ENCODE data around the gene SLIT1.

The SLIT1 gene

DNA sequence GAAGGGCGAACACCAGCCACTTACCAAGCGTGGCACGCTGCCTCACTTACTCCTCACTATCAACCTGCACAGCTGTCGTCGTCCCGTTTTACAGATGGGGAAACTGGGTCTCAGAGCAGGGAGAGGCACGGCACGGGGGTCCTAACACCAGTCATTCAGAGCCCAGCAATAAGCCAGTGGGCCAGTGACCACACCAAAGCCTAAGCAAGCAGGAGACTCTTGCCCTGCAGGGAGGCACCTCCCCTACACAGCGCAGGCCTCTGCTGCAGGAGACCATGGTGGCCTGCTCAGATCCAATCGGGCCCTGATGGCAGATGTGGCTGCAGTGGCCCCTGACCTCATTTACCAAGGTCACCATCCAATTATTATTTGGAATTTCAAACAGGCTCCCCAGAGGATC is 4.8 kb downstream of the SLIT1 start:
- peaks cover 12% of the 10 kb centered on the region for H3K4me1 ChIP-seq (ENCODE audit: control insufficient read depth, insufficient read depth, low read depth, low read length)
- no peak overlapping the region for H2BK15ac ChIP-seq (ENCODE audit: low read depth, poor library complexity, severe bottlenecking)
- H3K4me2 ChIP-seq (ENCODE audit: low read length, poor library complexity, severe bottlenecking) = no peak overlapping the region
- WGBS = 89% methylated on average over 10 of the region's 10 CpGs
- H3K27ac ChIP-seq (ENCODE audit: low read length, poor library complexity, severe bottlenecking) = no peak overlapping the region
- H2AK5ac ChIP-seq (ENCODE audit: low read length, severe bottlenecking) = no peak overlapping the region
- no peak overlapping the region for H4K91ac ChIP-seq (ENCODE audit: low read length)
- no peak overlapping the region for H3K4me3 ChIP-seq (ENCODE audit: insufficient read depth in 1 of 2, low read depth in 1 of 2, low read length in 2 of 2)
- H2BK120ac ChIP-seq (ENCODE audit: low read depth, low read length) = no peak overlapping the region
- no peaks in the 10 kb centered on the region for H3K36me3 ChIP-seq (ENCODE audit: control insufficient read depth in 1 of 2, insufficient read depth in 2 of 2, low read depth in 1 of 2, low read length in 2 of 2)
- no peak overlapping the region for H3K18ac ChIP-seq (ENCODE audit: low read depth in 1 of 2, low read length in 2 of 2)
- H4K8ac ChIP-seq (ENCODE audit: low read length) = no peak overlapping the region
- H3K4ac ChIP-seq (ENCODE audit: low read depth in 1 of 2, low read length in 2 of 2) = no peak overlapping the region
- no peak for DNase-seq
- H3K79me1 ChIP-seq (replicated peaks; ENCODE audit: low read length, poor library complexity, severe bottlenecking) = no peaks in the 10 kb centered on the region
- peak overlapping the region in 1 of 2 experiments; percentile 74 for H3K14ac ChIP-seq (ENCODE audit: low read length in 2 of 2)
- H2BK5ac ChIP-seq (ENCODE audit: low read depth, low read length, poor library complexity, severe bottlenecking) = no peak overlapping the region
- H3K9ac ChIP-seq (ENCODE audit: low read length) = no peak overlapping the region
- H3K9me3 ChIP-seq (ENCODE audit: control insufficient read depth, low read length) = no peaks in the 10 kb centered on the region
- no peak overlapping the region for H2BK12ac ChIP-seq (ENCODE audit: low read length in 2 of 2)
- no peak overlapping the region for H2AFZ ChIP-seq (ENCODE audit: low read depth, low read length)
- no peak overlapping the region for H3K23ac ChIP-seq (ENCODE audit: low read length in 2 of 2)
- H3K27me3 ChIP-seq (ENCODE audit: control insufficient read depth in 1 of 2, insufficient read depth in 1 of 2, low read length in 2 of 2) = peaks cover 88 to 93% of the 10 kb centered on the region in 2 experiments

DNA sequence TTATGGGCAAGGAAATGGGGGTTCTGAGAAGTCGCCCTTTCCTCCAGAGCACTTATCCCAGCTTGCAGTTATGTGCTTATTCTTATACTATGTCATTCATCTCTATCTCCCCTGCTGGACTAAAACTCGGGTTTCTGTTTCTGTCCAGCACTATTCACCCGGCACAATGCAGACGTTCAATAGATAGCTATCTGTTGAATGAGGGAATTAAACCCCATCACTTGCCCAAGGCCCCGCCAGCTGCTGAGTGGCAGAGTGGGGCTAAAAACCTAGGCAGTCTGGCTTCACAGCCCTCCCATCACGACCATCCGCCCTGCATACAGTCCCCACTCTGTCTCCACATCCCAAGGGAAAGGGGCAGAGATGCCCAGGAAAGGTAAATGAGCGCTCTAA is 5.4 kb downstream of the SLIT1 start:
- 72% methylated on average over 8 of the region's 8 CpGs for WGBS
- Histone ChIP-seq H3K27me3 (ENCODE audit: control insufficient read depth in 1 of 2, insufficient read depth in 1 of 2, low read length in 2 of 2) (peaks cover 84 to 94% of the 10 kb centered on the region in 2 experiments), H4K91ac (ENCODE audit: low read length) (no peak overlapping the region), H3K79me1 (replicated peaks; ENCODE audit: low read length, poor library complexity, severe bottlenecking) (no peaks in the 10 kb centered on the region), H3K18ac (ENCODE audit: low read depth in 1 of 2, low read length in 2 of 2) (no peak overlapping the region), H3K23ac (ENCODE audit: low read length in 2 of 2) (no peak overlapping the region), H3K4me3 (ENCODE audit: insufficient read depth in 1 of 2, low read depth in 1 of 2, low read length in 2 of 2) (no peak overlapping the region), H3K9ac (ENCODE audit: low read length) (no peak overlapping the region), H3K4me2 (ENCODE audit: low read length, poor library complexity, severe bottlenecking) (no peak overlapping the region), H3K4ac (ENCODE audit: low read depth in 1 of 2, low read length in 2 of 2) (no peak overlapping the region), H3K36me3 (ENCODE audit: control insufficient read depth in 1 of 2, insufficient read depth in 2 of 2, low read depth in 1 of 2, low read length in 2 of 2) (no peaks in the 10 kb centered on the region), H4K8ac (ENCODE audit: low read length) (no peak overlapping the region), H2BK12ac (ENCODE audit: low read length in 2 of 2) (no peak overlapping the region), H3K9me3 (ENCODE audit: control insufficient read depth, low read length) (no peaks in the 10 kb centered on the region), H3K4me1 (ENCODE audit: control insufficient read depth, insufficient read depth, low read depth, low read length) (peaks cover 7% of the 10 kb centered on the region), H2AFZ (ENCODE audit: low read depth, low read length) (no peak overlapping the region), H2BK5ac (ENCODE audit: low read depth, low read length, poor library complexity, severe bottlenecking) (no peak overlapping the region), H2BK15ac (ENCODE audit: low read depth, poor library complexity, severe bottlenecking) (no peak overlapping the region), H3K27ac (ENCODE audit: low read length, poor library complexity, severe bottlenecking) (no peak overlapping the region), H2BK120ac (ENCODE audit: low read depth, low read length) (no peak overlapping the region), H3K14ac (ENCODE audit: low read length in 2 of 2) (no peak overlapping the region), H2AK5ac (ENCODE audit: low read length, severe bottlenecking) (no peak overlapping the region)
- DNase-seq = no peak

DNA sequence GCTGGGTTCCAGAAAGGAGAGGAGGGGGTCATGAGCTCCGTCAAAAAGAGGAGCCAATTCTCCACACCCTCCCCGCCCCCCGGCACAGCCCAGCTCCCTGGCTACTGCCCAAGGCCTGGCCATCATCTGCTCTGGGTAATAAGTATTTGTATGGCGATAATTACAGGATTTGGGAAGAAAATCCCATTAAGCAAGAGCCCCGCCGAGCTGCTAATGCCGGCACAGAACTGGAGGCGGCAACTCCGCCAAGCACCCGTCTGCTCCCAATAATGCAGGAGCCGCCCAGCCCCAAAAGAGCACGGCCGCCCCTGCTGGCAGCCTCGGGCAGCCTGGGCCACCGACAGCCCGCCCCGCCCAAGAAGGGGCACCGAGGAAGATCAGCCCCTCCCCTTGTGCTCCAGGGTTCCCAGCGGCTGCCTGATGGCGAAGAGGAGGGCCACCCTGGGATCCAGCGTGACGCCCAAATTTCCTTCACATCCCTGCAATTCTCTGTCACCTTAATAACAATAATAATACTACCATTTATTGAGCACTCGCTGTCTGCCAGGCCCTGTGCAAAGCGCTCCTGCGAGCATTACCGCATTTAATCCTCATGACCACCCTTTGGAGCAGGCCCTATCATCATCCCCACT is 5.9 kb downstream of the SLIT1 start:
- Histone ChIP-seq H3K27me3 (ENCODE audit: control insufficient read depth in 1 of 2, insufficient read depth in 1 of 2, low read length in 2 of 2) (peaks cover 79 to 89% of the 10 kb centered on the region in 2 experiments), H4K8ac (ENCODE audit: low read length) (no peak overlapping the region)

DNA sequence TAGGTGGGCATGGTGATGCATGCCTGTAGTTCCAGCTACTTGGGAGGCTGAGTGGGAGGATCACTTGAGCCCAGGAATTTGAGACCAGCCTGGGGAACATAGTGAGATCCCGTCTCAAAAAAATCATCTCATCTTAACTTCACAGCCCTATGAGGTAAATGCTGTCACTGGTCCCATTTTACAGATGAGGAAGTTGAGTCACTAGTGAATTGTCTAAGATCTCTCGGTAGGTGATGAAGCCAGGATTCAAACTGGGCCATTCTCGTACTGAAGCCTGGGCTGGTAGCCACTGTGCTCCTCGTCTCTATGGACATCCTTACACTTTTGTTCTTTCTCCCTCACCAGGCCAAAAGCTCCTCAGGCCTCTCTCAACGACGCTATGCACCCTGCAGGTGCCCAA is 6.4 kb downstream of the SLIT1 start:
- no peak overlapping the region for H3K9ac ChIP-seq (ENCODE audit: low read length)
- peaks cover 3% of the 10 kb centered on the region for H3K4me1 ChIP-seq (ENCODE audit: control insufficient read depth, insufficient read depth, low read depth, low read length)
- no peak overlapping the region for H3K18ac ChIP-seq (ENCODE audit: low read depth in 1 of 2, low read length in 2 of 2)
- no peak overlapping the region for H2BK15ac ChIP-seq (ENCODE audit: low read depth, poor library complexity, severe bottlenecking)
- WGBS = 40% methylated on average over 4 of the region's 6 CpGs
- peak overlapping the region in 1 of 2 experiments; percentile 17 for H3K23ac ChIP-seq (ENCODE audit: low read length in 2 of 2)
- no peak overlapping the region for H3K4me2 ChIP-seq (ENCODE audit: low read length, poor library complexity, severe bottlenecking)
- H3K27ac ChIP-seq (ENCODE audit: low read length, poor library complexity, severe bottlenecking) = no peak overlapping the region
- H2BK12ac ChIP-seq (ENCODE audit: low read length in 2 of 2) = no peak overlapping the region
- peaks cover 73 to 84% of the 10 kb centered on the region in 2 experiments for H3K27me3 ChIP-seq (ENCODE audit: control insufficient read depth in 1 of 2, insufficient read depth in 1 of 2, low read length in 2 of 2)
- no peak overlapping the region for H3K14ac ChIP-seq (ENCODE audit: low read length in 2 of 2)
- H4K8ac ChIP-seq (ENCODE audit: low read length) = no peak overlapping the region
- H3K4ac ChIP-seq (ENCODE audit: low read depth in 1 of 2, low read length in 2 of 2) = no peak overlapping the region
- no peak overlapping the region for H2AK5ac ChIP-seq (ENCODE audit: low read length, severe bottlenecking)
- DNase-seq = no peak
- no peak overlapping the region for H2BK5ac ChIP-seq (ENCODE audit: low read depth, low read length, poor library complexity, severe bottlenecking)
- H3K79me1 ChIP-seq (replicated peaks; ENCODE audit: low read length, poor library complexity, severe bottlenecking) = no peaks in the 10 kb centered on the region
- H2AFZ ChIP-seq (ENCODE audit: low read depth, low read length) = no peak overlapping the region
- H3K4me3 ChIP-seq (ENCODE audit: insufficient read depth in 1 of 2, low read depth in 1 of 2, low read length in 2 of 2) = no peak overlapping the region
- H4K91ac ChIP-seq (ENCODE audit: low read length) = no peak overlapping the region
- no peaks in the 10 kb centered on the region for H3K9me3 ChIP-seq (ENCODE audit: control insufficient read depth, low read length)
- H2BK120ac ChIP-seq (ENCODE audit: low read depth, low read length) = no peak overlapping the region
- H3K36me3 ChIP-seq (ENCODE audit: control insufficient read depth in 1 of 2, insufficient read depth in 2 of 2, low read depth in 1 of 2, low read length in 2 of 2) = no peaks in the 10 kb centered on the region

More for the DNA sequence above, 5.9 kb downstream of the SLIT1 start:
- Histone ChIP-seq H3K36me3 (ENCODE audit: control insufficient read depth in 1 of 2, insufficient read depth in 2 of 2, low read depth in 1 of 2, low read length in 2 of 2) (no peaks in the 10 kb centered on the region), H3K4me3 (ENCODE audit: insufficient read depth in 1 of 2, low read depth in 1 of 2, low read length in 2 of 2) (no peak overlapping the region), H2AK5ac (ENCODE audit: low read length, severe bottlenecking) (no peak overlapping the region), H3K9ac (ENCODE audit: low read length) (no peak overlapping the region), H2BK5ac (ENCODE audit: low read depth, low read length, poor library complexity, severe bottlenecking) (no peak overlapping the region), H3K4me2 (ENCODE audit: low read length, poor library complexity, severe bottlenecking) (no peak overlapping the region), H2AFZ (ENCODE audit: low read depth, low read length) (no peak overlapping the region), H2BK120ac (ENCODE audit: low read depth, low read length) (no peak overlapping the region), H4K91ac (ENCODE audit: low read length) (no peak overlapping the region), H3K4ac (ENCODE audit: low read depth in 1 of 2, low read length in 2 of 2) (no peak overlapping the region), H2BK15ac (ENCODE audit: low read depth, poor library complexity, severe bottlenecking) (no peak overlapping the region), H3K79me1 (replicated peaks; ENCODE audit: low read length, poor library complexity, severe bottlenecking) (no peaks in the 10 kb centered on the region), H3K14ac (ENCODE audit: low read length in 2 of 2) (no peak overlapping the region), H3K27ac (ENCODE audit: low read length, poor library complexity, severe bottlenecking) (no peak overlapping the region), H3K18ac (ENCODE audit: low read depth in 1 of 2, low read length in 2 of 2) (no peak overlapping the region), H3K9me3 (ENCODE audit: control insufficient read depth, low read length) (no peaks in the 10 kb centered on the region), H2BK12ac (ENCODE audit: low read length in 2 of 2) (no peak overlapping the region), H3K4me1 (ENCODE audit: control insufficient read depth, insufficient read depth, low read depth, low read length) (peaks cover 3% of the 10 kb centered on the region), H3K23ac (ENCODE audit: low read length in 2 of 2) (peak overlapping the region in 1 of 2 experiments; percentile 17)
- DNase-seq = no peak
- 18% methylated on average over 23 of the region's 26 CpGs for WGBS

Data from mesenchymal stem cell (in vitro differentiated cells and primary cell).